Kidney (tissue), 14 donors: ENCODE measurements around the gene PGBD2. TPM values are rescaled to one million over a fixed set of nuclear protein-coding genes. Genes with fewer than 3 reads are reported as not detected.

Experiments
- DNase-seq, 5 donors: peaks; one replicate each; pipeline ENCODE4 v3.0.0-alpha.2; 2013 to 2020
- FAIRE-seq: peaks from 2 replicates; lab custom pipeline; 2012; peaks lifted over from hg19 to GRCh38; lab: Jason Lieb, UNC
- H3K27ac ChIP-seq, 2 donors: one replicate each; pipeline ENCODE4 v1.7.0; 2013; ENCODE audit warnings: low read depth in 2 of 2, low read length in 2 of 2, inconsistent platforms in 1 of 2
- H3K27me3 ChIP-seq: one replicate; pipeline ENCODE4 v1.7.1; 2013; ENCODE audit warnings: low read length, inconsistent platforms; ENCODE audit not compliant: control insufficient read depth, insufficient read depth
- H3K36me3 ChIP-seq, 3 donors: one replicate each; pipeline versions ENCODE4 v1.7.0 to v1.7.1; 2013; ENCODE audit warnings: low read length in 3 of 3, control low read depth in 1 of 3, inconsistent platforms in 1 of 3; ENCODE audit not compliant: insufficient read depth in 3 of 3, control insufficient read depth in 2 of 3
- H3K4me1 ChIP-seq, 3 donors: one replicate each; pipeline versions ENCODE4 v1.7.0 to v1.7.1; 2013; ENCODE audit warnings: low read length in 3 of 3, inconsistent platforms in 1 of 3, low read depth in 1 of 3; ENCODE audit not compliant: control insufficient read depth in 2 of 3, insufficient read depth in 2 of 3
- H3K4me3 ChIP-seq, 3 donors: one replicate each; pipeline versions ENCODE4 v1.7.0 to v1.8.1; 2013; ENCODE audit warnings: low read length in 3 of 3, control low read depth in 1 of 3, inconsistent platforms in 1 of 3
- H3K9ac ChIP-seq, 3 donors: one replicate each; pipeline versions ENCODE4 v1.7.0 to v1.7.1; 2013; ENCODE audit warnings: low read length in 3 of 3, control low read depth in 1 of 3, inconsistent platforms in 1 of 3
- H3K9me3 ChIP-seq, 3 donors: one replicate each; pipeline versions ENCODE4 v1.7.0 to v1.7.1; 2013; ENCODE audit warnings: low read length in 3 of 3, control low read depth in 1 of 3, inconsistent platforms in 1 of 3; ENCODE audit not compliant: control insufficient read depth in 2 of 3, insufficient read depth in 1 of 3
- CTCF ChIP-seq: IDR thresholded peaks from 3 replicates; pipeline ENCODE4 v1.5.1; 2012; ENCODE audit warnings: mild to moderate bottlenecking, moderate library complexity, borderline replicate concordance; ENCODE audit not compliant: insufficient read depth; ENCODE audit errors: extremely low read depth
- intact Hi-C: fragments of 100-400 bp; cut with DNase I; formaldehyde crosslinking; loops from one replicate; pipeline ENCODE4 v1.11.1; 2022
- polyA plus RNA-seq: library from polyadenylated mRNA; stranded (reverse); fragments of 350-450 nt; fragmentation: Illumina TruSeq; extraction: RNeasy Lipid Tissue Mini Kit (QIAGEN cat#74804); gene quantifications from one replicate; pipeline ENCODE4 v1.2.3, GENCODE V29; 2014; ENCODE audit warnings: low read depth, low replicate concordance; ENCODE audit not compliant: insufficient read depth
- total RNA-seq: library from RNA; stranded (reverse); fragmentation: NEBNext Ultra II Directional; extraction: Animal tissue kit (Norgen Biotek cat#: 25700); gene quantifications from one replicate; pipeline ENCODE4 v1.2.1, GENCODE V29; 2021
- donor health status: control.
- donor health status: control.
- donor health status: control.
- donor health status: control.
- donor health status: control.
- donor health status: DM: yes; HTN: yes; CAD: no.
- donor health status: Normal renal cell carcinoma (clear cell type).

PGBD2 gene
- total and polyA plus RNA-seq, 2 donors from 2014 or later: 3.4 to 6.9 TPM

GRCh38 chr1:248910761-248911160 is 4.7 kb downstream of the PGBD2 start:
- no peak overlapping the region for H3K27ac ChIP-seq
- no peak for TF ChIP-seq CTCF
- FAIRE-seq (no peak), DNase-seq (no peak)
- peaks cover 2 to 14% (median 10%) of the 10 kb centered on the region in 3 donors for H3K36me3 ChIP-seq
- peaks cover 0 to 4% (median 3%) of the 10 kb centered on the region in 3 donors for H3K4me1 ChIP-seq
- H3K27me3 ChIP-seq: no peaks in the 10 kb centered on the region
- H3K4me3 ChIP-seq: no peak overlapping the region
- no peaks in the 10 kb centered on the region for H3K9me3 ChIP-seq
- intact Hi-C loops: no loop called here
- no peak overlapping the region for H3K9ac ChIP-seq

- TF ChIP-seq CTCF: no peak
- H3K4me3 ChIP-seq: no peak overlapping the region
- no peak for DNase-seq
- H3K9ac ChIP-seq: no peak overlapping the region
- H3K27ac ChIP-seq: no peak overlapping the region
- H3K27me3 ChIP-seq: no peaks in the 10 kb centered on the region
- FAIRE-seq: no peak
- no peaks in the 10 kb centered on the region for H3K4me1 ChIP-seq
- H3K9me3 ChIP-seq: no peaks in the 10 kb centered on the region
- intact Hi-C loops: no loop called here
- H3K36me3 ChIP-seq: peaks cover 5 to 36% (median 27%) of the 10 kb centered on the region in 3 donors
These were observed 7.9 kb downstream of the PGBD2 start for GRCh38 chr1:248913933-248914332.

GRCh38 chr1:248914796-248915381 is 8.9 kb downstream of the PGBD2 start:
- no peak for TF ChIP-seq CTCF
- no peaks in the 10 kb centered on the region for H3K4me1 ChIP-seq
- no peak overlapping the region for H3K9ac ChIP-seq
- H3K36me3 ChIP-seq: peaks cover 5 to 40% (median 27%) of the 10 kb centered on the region in 3 donors
- intact Hi-C loops: no loop called here
- H3K27me3 ChIP-seq: no peaks in the 10 kb centered on the region
- FAIRE-seq: no peak
- no peak overlapping the region for H3K4me3 ChIP-seq
- no peak overlapping the region for H3K27ac ChIP-seq
- no peaks in the 10 kb centered on the region for H3K9me3 ChIP-seq
- no peak for DNase-seq

GRCh38 chr1:248918131-248918530 is 12.1 kb downstream of the PGBD2 start:
- H3K27me3 ChIP-seq: no peaks in the 10 kb centered on the region
- H3K27ac ChIP-seq: no peak overlapping the region
- H3K4me1 ChIP-seq: no peaks in the 10 kb centered on the region
- no peak for TF ChIP-seq CTCF
- H3K4me3 ChIP-seq: no peak overlapping the region
- FAIRE-seq (no peak), DNase-seq (no peak)
- no peaks in the 10 kb centered on the region for H3K9me3 ChIP-seq
- peaks cover 5 to 40% (median 27%) of the 10 kb centered on the region in 3 donors for H3K36me3 ChIP-seq
- intact Hi-C loops: no loop called here
- H3K9ac ChIP-seq: no peak overlapping the region
